ENCODE data around the gene ILKAP. TPM values are rescaled to one million over a fixed set of nuclear protein-coding genes. Genes with fewer than 3 reads are reported as not detected.

The ILKAP gene
- total RNA-seq, 2 experiments from 2014 or later: 46.7 to 50.2 TPM

GRCh38 chr2:238150686-238151085 lies 52.8 kb downstream of the ILKAP start:
- H3K4me1 Mint-ChIP-seq (ENCODE audit: low read depth): no peaks in the 10 kb centered on the region
- H3K4me3 Mint-ChIP-seq: no peak overlapping the region
- no peaks in the 10 kb centered on the region for H3K27me3 Mint-ChIP-seq
- no peak overlapping the region for H3K27ac Mint-ChIP-seq
- ChIA-PET CTCF (no interaction called here), POLR2A (no interaction called here)
- DNase-seq: no peak
- intact Hi-C loops (cut with micrococcal nuclease): no loop called here
- no peaks in the 10 kb centered on the region for H3K36me3 Mint-ChIP-seq
- peaks cover 2% of the 10 kb centered on the region for H3K9me3 Mint-ChIP-seq

DNA sequence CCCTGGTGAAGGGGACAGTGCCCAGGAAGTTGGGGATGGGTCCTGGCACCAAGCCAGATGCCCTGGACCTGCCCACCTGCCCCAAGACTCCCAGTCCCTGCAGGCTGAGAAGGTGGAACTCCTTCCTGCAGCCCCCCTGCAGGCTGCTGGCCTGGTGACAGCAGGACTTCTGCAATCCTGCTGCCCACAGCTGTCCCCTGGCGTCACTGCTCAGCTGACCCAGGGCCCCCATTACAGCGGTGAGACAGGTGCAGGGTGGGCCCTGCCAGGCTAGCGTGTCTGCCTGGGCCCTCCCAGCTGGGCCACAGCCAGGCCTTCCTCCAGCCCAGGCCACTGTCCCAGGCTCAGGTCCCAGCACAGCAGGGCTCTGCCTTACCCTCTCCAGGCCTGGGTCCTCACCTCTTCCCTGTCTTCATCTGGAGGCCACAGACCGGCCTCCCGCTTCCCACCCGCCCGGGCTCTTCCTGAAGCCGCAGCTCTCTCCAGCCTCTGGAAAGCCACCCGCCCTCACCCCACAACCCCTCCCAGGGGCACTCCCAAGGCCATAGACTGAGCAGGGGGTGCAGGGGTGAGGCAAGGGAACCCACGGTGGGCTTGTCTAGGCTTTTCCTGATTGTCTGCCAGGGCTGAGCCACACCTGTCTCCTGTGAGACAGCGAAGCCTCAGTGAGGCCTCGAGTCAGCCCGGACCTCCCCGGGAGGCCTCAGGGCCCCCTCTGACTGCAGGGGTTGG lies 53.5 kb downstream of the ILKAP start:
- Mint-ChIP-seq H3K36me3 (no peaks in the 10 kb centered on the region), H3K27me3 (no peaks in the 10 kb centered on the region), H3K27ac (no peak overlapping the region), H3K4me1 (ENCODE audit: low read depth) (no peaks in the 10 kb centered on the region), H3K9me3 (peaks cover 2% of the 10 kb centered on the region), H3K4me3 (no peak overlapping the region)
- ChIA-PET CTCF (no interaction called here), POLR2A (no interaction called here)
- no peak for DNase-seq
- intact Hi-C loops (cut with micrococcal nuclease): no loop called here

- CTCF ChIA-PET: no interaction called here
- POLR2A ChIA-PET: no interaction called here
- Mint-ChIP-seq H3K36me3 (no peaks in the 10 kb centered on the region), H3K4me1 (ENCODE audit: low read depth) (no peaks in the 10 kb centered on the region), H3K27ac (no peak overlapping the region), H3K27me3 (no peaks in the 10 kb centered on the region), H3K4me3 (no peak overlapping the region), H3K9me3 (peaks cover under 1% of the 10 kb centered on the region)
- DNase-seq: no peak
- intact Hi-C loops (cut with micrococcal nuclease): no loop called here
Measured at GRCh38 chr2:238148981-238149380, 54.5 kb downstream of the ILKAP start.

DNA sequence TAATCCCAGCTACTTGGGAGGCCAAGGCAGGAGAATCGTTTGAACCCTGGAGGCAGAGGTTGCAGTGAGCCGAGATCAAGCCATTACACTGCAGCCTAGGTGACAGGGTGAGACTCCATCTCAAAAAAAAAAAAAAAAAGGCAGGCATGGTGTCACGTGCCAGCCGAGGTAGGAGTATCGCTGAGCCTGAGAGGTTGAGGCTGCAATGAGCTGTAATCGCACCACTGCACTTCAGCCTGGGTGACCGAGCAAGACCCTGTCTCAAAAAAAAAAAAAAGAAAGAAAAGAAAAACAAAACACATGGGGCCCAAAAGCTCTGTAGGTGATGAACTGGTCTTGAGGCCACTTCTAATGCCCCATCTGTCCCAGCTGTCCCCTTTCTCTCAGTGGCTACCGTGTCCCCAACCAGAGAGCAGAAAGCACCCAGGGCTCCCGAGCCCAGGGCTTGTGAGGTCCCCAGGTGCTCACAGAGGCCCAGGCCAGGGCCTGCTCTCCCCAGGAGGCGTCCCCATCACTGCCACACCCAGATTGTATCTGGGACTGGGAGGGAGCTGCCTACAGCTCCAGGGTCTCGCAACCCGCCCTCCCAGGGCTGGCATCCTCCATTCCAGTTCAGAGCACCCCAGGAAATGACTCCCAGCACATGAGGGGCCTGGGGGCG lies 56.5 kb downstream of the ILKAP start:
- Mint-ChIP-seq H3K4me3 (no peak overlapping the region), H3K27me3 (no peaks in the 10 kb centered on the region), H3K36me3 (no peaks in the 10 kb centered on the region), H3K4me1 (ENCODE audit: low read depth) (no peaks in the 10 kb centered on the region), H3K27ac (no peak overlapping the region), H3K9me3 (no peaks in the 10 kb centered on the region)
- ChIA-PET POLR2A (no interaction called here), CTCF (no interaction called here)
- DNase-seq: no peak
- intact Hi-C loops (cut with micrococcal nuclease): no loop called here

DNA sequence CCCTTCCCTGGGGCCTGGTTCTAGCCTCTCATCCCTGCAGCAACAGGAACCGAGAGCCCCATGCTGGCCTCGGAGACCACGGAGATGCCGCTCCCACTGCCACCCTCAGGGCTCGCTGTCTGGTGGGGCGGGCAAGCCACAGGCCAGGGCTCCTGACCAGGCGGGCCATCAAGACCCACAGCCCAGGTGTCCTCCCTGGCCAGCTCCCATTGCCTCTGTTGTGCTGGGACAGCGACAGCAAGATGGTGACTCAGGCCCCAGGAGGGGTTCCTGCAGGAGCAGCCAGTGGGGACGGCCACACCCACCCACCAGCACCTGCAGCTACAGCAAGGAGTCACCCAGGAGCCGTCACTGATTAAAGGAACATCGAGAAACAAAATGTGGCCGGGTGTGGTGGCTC lies 57.6 kb downstream of the ILKAP start:
- intact Hi-C loops (cut with micrococcal nuclease): no loop called here
- Mint-ChIP-seq H3K36me3 (no peaks in the 10 kb centered on the region), H3K4me1 (ENCODE audit: low read depth) (peaks cover 5% of the 10 kb centered on the region), H3K4me3 (no peak overlapping the region), H3K27ac (no peak overlapping the region), H3K27me3 (no peaks in the 10 kb centered on the region), H3K9me3 (no peaks in the 10 kb centered on the region)
- no peak for DNase-seq
- ChIA-PET CTCF (no interaction called here), POLR2A (no interaction called here)

DNA sequence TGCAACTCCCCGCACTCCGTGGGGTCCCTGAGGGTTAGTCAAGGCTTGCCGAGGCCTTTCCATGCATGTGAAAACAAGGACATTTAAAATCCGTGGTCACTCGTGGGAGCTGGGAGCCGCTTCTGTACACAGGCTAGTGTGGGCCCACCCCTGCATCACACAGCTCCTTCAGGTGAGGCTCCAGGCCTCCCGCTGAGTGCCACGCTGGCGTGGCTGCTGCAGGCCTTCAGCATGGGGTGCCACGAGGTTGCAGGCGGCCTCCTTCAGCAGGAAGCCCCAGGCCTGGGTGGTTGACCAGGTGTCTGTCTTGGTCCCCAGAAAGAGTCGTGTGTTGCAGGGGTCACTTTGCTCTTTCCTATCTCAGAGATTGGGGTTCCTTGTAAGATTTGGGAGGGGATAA lies 58.4 kb downstream of the ILKAP start:
- Mint-ChIP-seq H3K36me3 (no peaks in the 10 kb centered on the region), H3K4me1 (ENCODE audit: low read depth) (peaks cover 5% of the 10 kb centered on the region), H3K27ac (no peak overlapping the region), H3K27me3 (no peaks in the 10 kb centered on the region), H3K4me3 (no peak overlapping the region), H3K9me3 (no peaks in the 10 kb centered on the region)
- CTCF ChIA-PET: no interaction called here
- intact Hi-C loops (cut with micrococcal nuclease): no loop called here
- no peak for DNase-seq
- POLR2A ChIA-PET: no interaction called here

DNA sequence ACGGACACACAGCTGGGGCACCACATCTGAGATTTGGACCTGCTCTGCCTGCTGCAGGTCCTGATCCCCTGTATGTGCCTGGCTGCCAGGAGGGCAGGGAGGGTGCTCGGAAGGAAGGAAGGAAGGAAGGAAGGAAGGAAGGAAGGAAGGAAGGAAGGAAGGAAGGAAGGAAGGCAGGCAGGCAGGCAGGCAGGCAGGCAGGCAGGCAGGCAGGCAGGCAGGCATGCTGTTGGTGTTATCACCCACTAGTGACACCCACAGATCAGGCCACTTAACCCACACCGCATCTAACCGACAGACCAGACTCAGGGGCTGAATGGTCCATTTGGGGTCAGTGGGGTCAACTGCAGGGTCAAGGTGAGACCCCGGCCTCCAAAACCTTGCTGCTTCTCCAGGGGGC lies 59.2 kb downstream of the ILKAP start:
- POLR2A ChIA-PET: no interaction called here

GRCh38 chr2:238143239-238143951 lies 60.1 kb downstream of the ILKAP start:
- Mint-ChIP-seq H3K27ac (no peak overlapping the region), H3K4me1 (ENCODE audit: low read depth) (peaks cover 5% of the 10 kb centered on the region), H3K36me3 (no peaks in the 10 kb centered on the region), H3K4me3 (no peak overlapping the region), H3K27me3 (no peaks in the 10 kb centered on the region), H3K9me3 (no peaks in the 10 kb centered on the region)
- DNase-seq: peak; percentile 47
- intact Hi-C loops (cut with micrococcal nuclease): no loop called here
- POLR2A ChIA-PET: interaction anchor here (0.6 kb wide), 1 partner anchor 178 kb away, joined by 3 read pairs; no protein-coding TSS in a partner anchor
- CTCF ChIA-PET: no interaction called here

More for the DNA sequence above, 59.2 kb downstream of the ILKAP start:
- no peak for DNase-seq
- Mint-ChIP-seq H3K27ac (no peak overlapping the region), H3K36me3 (no peaks in the 10 kb centered on the region), H3K9me3 (no peaks in the 10 kb centered on the region), H3K4me3 (no peak overlapping the region), H3K4me1 (ENCODE audit: low read depth) (peaks cover 5% of the 10 kb centered on the region), H3K27me3 (no peaks in the 10 kb centered on the region)
- intact Hi-C loops (cut with micrococcal nuclease): no loop called here
- CTCF ChIA-PET: interaction anchor here (0.6 kb wide), 1 partner anchor 25 kb away, joined by 4 read pairs; no protein-coding TSS in a partner anchor

- CTCF ChIA-PET: no interaction called here
Measured at GRCh38 chr2:238142382-238143205, 60.9 kb downstream of the ILKAP start.

GRCh38 chr2:238141541-238142318 lies 61.8 kb downstream of the ILKAP start:
- Mint-ChIP-seq H3K36me3 (no peaks in the 10 kb centered on the region), H3K27ac (no peak overlapping the region), H3K27me3 (no peaks in the 10 kb centered on the region), H3K4me3 (no peak overlapping the region), H3K9me3 (no peaks in the 10 kb centered on the region), H3K4me1 (ENCODE audit: low read depth) (peaks cover 5% of the 10 kb centered on the region)
- intact Hi-C loops (cut with micrococcal nuclease): no loop called here
- CTCF ChIA-PET: no interaction called here
- DNase-seq: no peak
- POLR2A ChIA-PET: no interaction called here

More at GRCh38 chr2:238142382-238143205, 60.9 kb downstream of the ILKAP start:
- Mint-ChIP-seq H3K27ac (no peak overlapping the region), H3K9me3 (no peaks in the 10 kb centered on the region), H3K4me3 (no peak overlapping the region), H3K27me3 (no peaks in the 10 kb centered on the region), H3K4me1 (ENCODE audit: low read depth) (peaks cover 5% of the 10 kb centered on the region), H3K36me3 (no peaks in the 10 kb centered on the region)
- intact Hi-C loops (cut with micrococcal nuclease): no loop called here
- DNase-seq: no peak
- POLR2A ChIA-PET: interaction anchor here (0.6 kb wide), 1 partner anchor 177 kb away, joined by 3 read pairs; no protein-coding TSS in a partner anchor

GRCh38 chr2:238140721-238141540 lies 62.6 kb downstream of the ILKAP start:
- Mint-ChIP-seq H3K4me3 (no peak overlapping the region), H3K27me3 (no peaks in the 10 kb centered on the region), H3K36me3 (no peaks in the 10 kb centered on the region), H3K9me3 (no peaks in the 10 kb centered on the region), H3K27ac (no peak overlapping the region), H3K4me1 (ENCODE audit: low read depth) (peaks cover 5% of the 10 kb centered on the region)
- POLR2A ChIA-PET: no interaction called here
- CTCF ChIA-PET: interaction anchor here (1.2 kb wide), 1 partner anchor 286 kb away, joined by 3 read pairs; no protein-coding TSS in a partner anchor
- intact Hi-C loops (cut with micrococcal nuclease): no loop called here
- no peak for DNase-seq
